Tibial nerve (tissue), 3 donors: ENCODE data around the gene NKIRAS1.

Experiments
- POLR2A ChIP-seq, 2 donors: fragments of 450-650 bp; IDR thresholded peaks; one replicate each; pipeline ENCODE4 v1.6.1; 2017; ENCODE audit warnings: antibody characterized with exemption in 2 of 2, mild to moderate bottlenecking in 2 of 2, moderate library complexity in 2 of 2
- TF ChIP-seq, protein P1 (sequence below), 5 experiments: fragments of 200-600 bp in 3 of 5; fragments of 450-650 bp in 2 of 5; sonication (generic) in 3 of 5; IDR thresholded peaks; one replicate each; pipeline ENCODE4 v1.5.1; 2016 to 2019; ENCODE audit warnings: antibody characterized with exemption in 5 of 5, mild to moderate bottlenecking in 3 of 5, moderate library complexity in 2 of 5

DNA sequence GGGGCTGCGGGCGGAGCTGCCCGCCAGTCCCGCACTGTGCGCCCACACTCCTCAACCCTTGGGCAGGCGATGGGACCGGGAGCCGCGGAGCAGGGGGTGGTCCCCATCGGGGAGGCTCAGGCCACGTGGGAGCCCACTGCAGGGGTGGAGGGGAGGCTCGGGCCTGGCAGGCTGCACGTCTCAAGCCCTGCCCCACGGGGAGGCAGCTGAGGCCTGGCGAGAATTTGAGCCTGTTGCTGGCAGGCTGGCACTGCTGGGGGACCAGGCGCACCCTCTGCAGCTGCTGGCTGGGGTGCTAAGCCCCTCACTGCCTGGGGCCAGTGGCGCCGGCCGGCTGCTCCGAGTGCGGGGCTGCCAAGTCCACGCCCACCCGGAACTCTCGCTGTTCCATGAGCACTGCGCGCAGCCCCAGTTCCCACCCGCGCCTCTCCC, 34.3 kb downstream of the NKIRAS1 start:
- TF ChIP-seq, protein P1, sequence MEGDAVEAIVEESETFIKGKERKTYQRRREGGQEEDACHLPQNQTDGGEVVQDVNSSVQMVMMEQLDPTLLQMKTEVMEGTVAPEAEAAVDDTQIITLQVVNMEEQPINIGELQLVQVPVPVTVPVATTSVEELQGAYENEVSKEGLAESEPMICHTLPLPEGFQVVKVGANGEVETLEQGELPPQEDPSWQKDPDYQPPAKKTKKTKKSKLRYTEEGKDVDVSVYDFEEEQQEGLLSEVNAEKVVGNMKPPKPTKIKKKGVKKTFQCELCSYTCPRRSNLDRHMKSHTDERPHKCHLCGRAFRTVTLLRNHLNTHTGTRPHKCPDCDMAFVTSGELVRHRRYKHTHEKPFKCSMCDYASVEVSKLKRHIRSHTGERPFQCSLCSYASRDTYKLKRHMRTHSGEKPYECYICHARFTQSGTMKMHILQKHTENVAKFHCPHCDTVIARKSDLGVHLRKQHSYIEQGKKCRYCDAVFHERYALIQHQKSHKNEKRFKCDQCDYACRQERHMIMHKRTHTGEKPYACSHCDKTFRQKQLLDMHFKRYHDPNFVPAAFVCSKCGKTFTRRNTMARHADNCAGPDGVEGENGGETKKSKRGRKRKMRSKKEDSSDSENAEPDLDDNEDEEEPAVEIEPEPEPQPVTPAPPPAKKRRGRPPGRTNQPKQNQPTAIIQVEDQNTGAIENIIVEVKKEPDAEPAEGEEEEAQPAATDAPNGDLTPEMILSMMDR (IDR thresholded peaks at IDR 0.05), result no peak
- no peak for TF ChIP-seq POLR2A (IDR thresholded peaks at IDR 0.05)
